ENCODE results near the gene RABGAP1L.

DNA sequence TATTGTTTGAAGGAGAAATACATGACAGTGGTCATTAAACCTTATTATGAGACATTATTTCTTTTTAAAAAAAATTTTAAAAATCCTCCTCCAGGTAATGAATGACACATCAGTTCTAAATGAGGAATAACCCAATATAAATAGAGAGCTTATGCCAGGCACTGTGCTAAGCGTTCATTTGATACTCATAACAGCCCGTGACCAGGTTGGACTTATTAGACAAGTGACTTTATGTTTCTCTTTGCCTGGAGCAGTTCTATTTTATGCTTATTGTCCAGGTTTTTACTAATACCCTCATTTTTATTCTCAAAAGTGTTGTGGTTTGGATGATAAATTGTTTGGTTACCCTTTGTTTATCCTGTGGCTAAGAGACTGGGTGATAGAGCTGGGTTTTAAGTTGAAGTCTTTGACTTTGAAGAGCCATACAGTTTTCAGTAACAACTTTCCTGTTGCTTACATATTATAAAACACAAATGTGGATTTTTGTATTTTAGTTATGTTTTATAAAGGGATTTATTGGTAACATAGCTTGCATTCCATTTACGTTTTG lies 84.2 kb downstream of the RABGAP1L start:
- TF ChIP-seq POLR2A (IDR thresholded peaks at IDR 0.05), result no peak
- TF ChIP-seq, protein P1, sequence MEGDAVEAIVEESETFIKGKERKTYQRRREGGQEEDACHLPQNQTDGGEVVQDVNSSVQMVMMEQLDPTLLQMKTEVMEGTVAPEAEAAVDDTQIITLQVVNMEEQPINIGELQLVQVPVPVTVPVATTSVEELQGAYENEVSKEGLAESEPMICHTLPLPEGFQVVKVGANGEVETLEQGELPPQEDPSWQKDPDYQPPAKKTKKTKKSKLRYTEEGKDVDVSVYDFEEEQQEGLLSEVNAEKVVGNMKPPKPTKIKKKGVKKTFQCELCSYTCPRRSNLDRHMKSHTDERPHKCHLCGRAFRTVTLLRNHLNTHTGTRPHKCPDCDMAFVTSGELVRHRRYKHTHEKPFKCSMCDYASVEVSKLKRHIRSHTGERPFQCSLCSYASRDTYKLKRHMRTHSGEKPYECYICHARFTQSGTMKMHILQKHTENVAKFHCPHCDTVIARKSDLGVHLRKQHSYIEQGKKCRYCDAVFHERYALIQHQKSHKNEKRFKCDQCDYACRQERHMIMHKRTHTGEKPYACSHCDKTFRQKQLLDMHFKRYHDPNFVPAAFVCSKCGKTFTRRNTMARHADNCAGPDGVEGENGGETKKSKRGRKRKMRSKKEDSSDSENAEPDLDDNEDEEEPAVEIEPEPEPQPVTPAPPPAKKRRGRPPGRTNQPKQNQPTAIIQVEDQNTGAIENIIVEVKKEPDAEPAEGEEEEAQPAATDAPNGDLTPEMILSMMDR (IDR thresholded peaks at IDR 0.05), result no peak

Data from body of pancreas (tissue), 4 donors.